Choroid plexus epithelial cell (primary cell): ENCODE results near the gene PHLDB2.

Source experiments
- DNase-seq: peaks from one replicate; pipeline ENCODE4 v3.0.0-alpha.2; 2010; ENCODE audit warnings: low read depth
- H3K4me3 ChIP-seq: 2 replicates; pipeline ENCODE4 v1.5.1; 2011; ENCODE audit warnings: low read depth, mild to moderate bottlenecking, control low read depth, low read length, moderate library complexity
- TF ChIP-seq, protein P1 (sequence below): conservative IDR thresholded peaks from 2 replicates; pipeline ENCODE4 v1.5.1; 2011; ENCODE audit warnings: low read depth, mild to moderate bottlenecking, control low read depth, inconsistent platforms, low read length, moderate library complexity

Gene PHLDB2

DNA sequence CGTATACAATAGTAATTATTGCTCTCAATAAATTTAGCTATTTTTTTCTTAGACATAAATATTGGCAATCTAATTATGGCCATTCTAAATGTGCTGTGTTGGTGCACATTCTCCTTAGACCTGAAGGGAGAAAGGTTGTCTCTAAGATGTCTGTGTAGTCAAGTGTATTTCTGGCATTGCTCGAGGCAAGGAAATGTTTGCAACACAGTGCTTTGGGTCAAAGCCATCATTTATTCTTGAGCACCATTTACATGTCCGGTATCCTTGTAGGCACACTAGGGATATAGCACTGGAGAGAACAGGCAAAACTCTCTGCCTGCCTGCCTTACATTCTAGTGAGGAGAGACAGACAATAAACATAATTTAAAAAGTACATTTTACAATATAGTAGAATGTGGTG, 2.6 kb upstream of the PHLDB2 start:
- TF ChIP-seq, protein P1, sequence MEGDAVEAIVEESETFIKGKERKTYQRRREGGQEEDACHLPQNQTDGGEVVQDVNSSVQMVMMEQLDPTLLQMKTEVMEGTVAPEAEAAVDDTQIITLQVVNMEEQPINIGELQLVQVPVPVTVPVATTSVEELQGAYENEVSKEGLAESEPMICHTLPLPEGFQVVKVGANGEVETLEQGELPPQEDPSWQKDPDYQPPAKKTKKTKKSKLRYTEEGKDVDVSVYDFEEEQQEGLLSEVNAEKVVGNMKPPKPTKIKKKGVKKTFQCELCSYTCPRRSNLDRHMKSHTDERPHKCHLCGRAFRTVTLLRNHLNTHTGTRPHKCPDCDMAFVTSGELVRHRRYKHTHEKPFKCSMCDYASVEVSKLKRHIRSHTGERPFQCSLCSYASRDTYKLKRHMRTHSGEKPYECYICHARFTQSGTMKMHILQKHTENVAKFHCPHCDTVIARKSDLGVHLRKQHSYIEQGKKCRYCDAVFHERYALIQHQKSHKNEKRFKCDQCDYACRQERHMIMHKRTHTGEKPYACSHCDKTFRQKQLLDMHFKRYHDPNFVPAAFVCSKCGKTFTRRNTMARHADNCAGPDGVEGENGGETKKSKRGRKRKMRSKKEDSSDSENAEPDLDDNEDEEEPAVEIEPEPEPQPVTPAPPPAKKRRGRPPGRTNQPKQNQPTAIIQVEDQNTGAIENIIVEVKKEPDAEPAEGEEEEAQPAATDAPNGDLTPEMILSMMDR = no peak
- no peak for DNase-seq

DNA sequence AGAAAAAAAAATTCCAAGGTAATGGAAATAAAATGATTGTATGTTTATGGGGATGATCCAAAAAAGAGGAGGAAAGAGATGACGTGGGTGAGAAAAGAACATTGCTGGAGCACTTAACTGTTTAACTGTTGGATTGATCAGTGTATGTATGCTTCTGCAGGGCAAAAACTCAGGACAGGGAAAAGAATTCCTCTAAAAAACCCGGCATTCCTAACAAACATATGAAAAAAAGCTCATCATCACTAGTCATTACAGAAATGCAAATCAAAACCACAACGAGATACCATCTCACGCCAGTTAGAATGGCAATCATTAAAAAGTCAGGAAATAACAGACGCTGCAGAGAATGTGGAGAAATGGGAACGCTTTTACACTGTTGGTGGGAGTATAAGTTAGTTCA, 1.6 kb upstream of the PHLDB2 start:
- H3K4me3 ChIP-seq = no peak overlapping the region
- no peak for DNase-seq
- TF ChIP-seq, protein P1 = no peak

More for the DNA sequence above, 2.6 kb upstream of the PHLDB2 start:
- no peak overlapping the region for H3K4me3 ChIP-seq

DNA sequence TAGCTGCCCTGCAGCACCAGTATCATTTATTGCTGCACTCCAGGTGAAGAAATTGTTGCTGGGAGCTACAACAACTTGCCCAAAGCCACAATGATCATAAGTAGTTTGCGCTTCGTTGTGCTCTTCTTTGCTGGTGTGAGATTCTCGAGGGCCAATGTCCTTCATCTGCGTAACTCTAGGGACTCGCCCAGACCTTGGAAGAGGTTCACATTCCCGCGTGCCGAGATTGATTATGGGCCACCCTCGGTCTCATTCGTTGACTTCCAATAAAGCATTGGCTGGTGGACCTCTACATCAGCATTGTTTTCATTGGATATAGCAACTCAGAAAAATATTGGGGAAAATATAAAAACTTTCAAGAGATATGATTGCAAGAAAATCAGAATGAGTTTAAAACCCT, 423 bp upstream of the PHLDB2 start:
- TF ChIP-seq, protein P1 = no peak
- DNase-seq = no peak

DNA sequence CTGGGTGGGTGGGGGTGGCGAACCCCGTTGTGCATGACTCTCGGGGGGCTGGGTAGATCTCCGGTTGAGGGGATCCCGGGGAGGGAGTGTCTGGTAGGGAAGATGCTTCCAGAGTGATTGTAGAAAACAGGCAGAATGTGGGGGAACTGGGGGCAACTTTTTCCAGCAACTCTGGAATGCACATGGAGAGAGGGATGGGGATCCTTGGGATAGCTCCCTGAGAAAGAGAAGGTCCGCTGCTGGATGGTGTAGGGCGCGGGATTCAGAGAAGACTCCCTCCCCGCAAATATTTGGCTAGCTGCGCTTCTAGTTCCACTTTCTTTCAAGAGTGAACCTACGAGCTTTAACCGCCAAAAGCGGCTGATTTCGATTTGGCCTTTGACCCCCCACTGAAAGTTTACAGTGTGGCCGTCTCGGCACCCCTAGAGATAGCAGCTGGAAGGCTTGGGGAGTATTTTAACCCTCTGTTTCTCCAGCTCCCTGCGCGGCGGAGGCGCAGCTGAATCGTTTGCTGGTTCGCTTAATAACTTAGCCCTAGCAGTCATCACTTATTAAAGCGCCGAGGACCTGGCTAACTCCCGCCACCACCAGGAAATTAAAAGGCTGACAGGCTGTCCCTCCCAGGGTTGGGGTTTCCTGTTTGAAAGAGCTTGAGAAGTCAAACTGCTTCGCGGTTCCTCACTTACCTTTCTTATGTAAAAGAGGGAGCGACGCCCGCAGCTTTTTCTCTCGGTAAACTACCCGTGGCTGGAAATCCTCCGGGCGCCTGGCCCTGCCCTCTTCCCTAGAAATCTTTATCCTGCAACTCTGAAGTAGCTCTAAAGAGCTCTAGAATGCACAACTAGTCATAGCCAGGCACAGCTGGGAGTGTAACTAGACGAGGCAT, 1.2 kb downstream of the PHLDB2 start:
- H3K4me3 ChIP-seq = peak overlapping the region; percentile 85
- DNase-seq = peak; percentile 94
- TF ChIP-seq, protein P1 = peak; percentile 75

More for the DNA sequence above, 423 bp upstream of the PHLDB2 start:
- H3K4me3 ChIP-seq = peak overlapping the region; percentile 85

DNA sequence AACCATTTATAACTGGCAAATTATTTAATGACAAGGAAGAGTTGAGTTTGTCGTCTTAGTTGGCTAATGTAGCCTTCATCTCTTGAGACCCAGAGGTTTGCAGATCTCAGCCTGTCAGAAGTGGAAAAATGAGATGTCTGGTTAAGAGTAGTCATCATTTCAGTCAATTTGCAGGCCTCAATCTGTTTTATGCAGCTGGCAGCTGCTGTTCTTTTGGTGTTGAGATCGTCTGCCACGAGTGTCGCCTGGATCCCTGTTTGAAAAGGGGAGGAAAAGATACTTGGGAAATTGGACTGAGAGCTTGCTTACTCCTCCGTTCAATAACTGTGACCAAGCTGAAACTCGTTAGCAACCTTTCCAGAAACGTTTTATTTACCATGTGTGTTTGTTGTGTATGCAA, 2.3 kb downstream of the PHLDB2 start:
- peak overlapping the region; percentile 85 for H3K4me3 ChIP-seq
- TF ChIP-seq, protein P1 = no peak
- DNase-seq = peak; percentile 39

DNA sequence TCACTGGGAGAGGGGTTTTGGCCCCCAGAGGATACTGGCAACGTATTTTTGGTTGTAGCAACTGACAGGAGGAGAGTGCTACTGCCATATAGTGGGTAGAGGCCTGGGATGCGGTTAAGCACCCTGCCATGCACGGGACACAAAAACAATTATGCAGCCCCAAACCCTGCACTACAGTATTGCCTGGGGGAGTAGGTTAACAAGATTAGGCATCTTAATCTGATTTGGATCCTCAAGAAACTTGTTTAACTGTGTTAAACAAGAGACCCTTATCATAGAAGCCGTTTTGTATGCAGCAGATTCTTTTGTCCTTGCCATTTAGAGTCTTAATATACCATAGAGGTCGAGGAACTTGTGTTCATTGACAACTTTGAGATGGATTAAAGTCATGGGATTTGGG, 3.4 kb downstream of the PHLDB2 start:
- no peak overlapping the region for H3K4me3 ChIP-seq
- DNase-seq = no peak
- TF ChIP-seq, protein P1 = no peak

DNA sequence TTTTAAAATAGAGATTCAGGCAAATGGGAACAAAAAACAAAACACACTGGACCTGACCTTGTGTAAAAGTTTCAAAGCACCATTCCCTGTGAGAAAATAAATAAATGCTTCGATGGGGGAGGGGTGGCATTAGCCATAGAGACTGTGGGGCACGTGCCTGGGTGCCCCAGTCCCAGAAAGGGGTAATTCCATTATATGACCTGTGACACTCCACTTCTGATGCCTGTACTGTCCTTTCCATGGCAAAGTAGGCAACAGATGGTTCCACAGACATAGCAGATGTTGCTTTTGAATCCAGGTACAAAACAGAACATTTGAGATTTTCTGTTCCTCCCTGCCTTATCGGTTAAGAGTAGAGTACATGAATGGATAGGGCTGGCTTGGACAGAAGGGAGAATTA, 3.9 kb downstream of the PHLDB2 start:
- no peak for DNase-seq
- TF ChIP-seq, protein P1 = no peak
- no peak overlapping the region for H3K4me3 ChIP-seq
